Activated naive CD8-positive, alpha-beta T cell treated with anti-CD3 and anti-CD28 coated beads, Interleukin-2, amount 10 ng/mL, durations not matched to agents 7 days and 5 days (primary cell): ENCODE measurements around the gene AHNAK. TPM values are rescaled to one million over a fixed set of nuclear protein-coding genes. Genes with fewer than 3 reads are reported as not detected.
A peak's percentile ranks its signal among the peaks of the same experiment; 100 is the strongest.

Experiments
- ATAC-seq: fragments of 150-1000 bp; cut with Tn5 transposase; one replicate; pipeline ENCODE4 v1.10.0; 2021; ENCODE audit warnings: low read depth, moderate library complexity
- POLR2A ChIA-PET: fragments of 350-600 bp; sonication (Branson Sonifier 250); formaldehyde crosslinking; loops from one replicate; lab custom pipeline; 2021; ENCODE audit warnings: antibody characterized with exemption; lab: Charles Lee
- DNase-seq: peaks from one replicate; pipeline ENCODE4 v3.0.0; 2021
- H3K27ac Mint-ChIP-seq: one replicate; pipeline ENCODE4 v1.8.0; 2022; ENCODE audit warnings: mild to moderate bottlenecking, mixed read lengths
- H3K27me3 Mint-ChIP-seq: one replicate; pipeline ENCODE4 v1.8.0; 2022; ENCODE audit warnings: mild to moderate bottlenecking, moderate library complexity, mixed read lengths
- H3K36me3 Mint-ChIP-seq: one replicate; pipeline ENCODE4 v1.8.0; 2021; ENCODE audit warnings: mild to moderate bottlenecking, mixed read lengths
- H3K4me1 Mint-ChIP-seq: one replicate; pipeline ENCODE4 v1.8.0; 2021; ENCODE audit warnings: mixed read lengths
- H3K4me3 Mint-ChIP-seq: one replicate; pipeline ENCODE4 v1.8.0; 2022; ENCODE audit warnings: mild to moderate bottlenecking, moderate library complexity, mixed read lengths
- H3K9me3 Mint-ChIP-seq: one replicate; pipeline ENCODE4 v1.8.0; 2021; ENCODE audit warnings: mixed read lengths
- total RNA-seq, 2 experiments: library from RNA; stranded (reverse); gene quantifications; one replicate each; pipeline ENCODE4 v1.2.3, GENCODE V29; 2021

Gene AHNAK
- total RNA-seq, 2 experiments from 2014 or later, result 278 to 344 TPM

- H3K9me3 Mint-ChIP-seq, result no peaks in the 10 kb centered on the region
- no peaks in the 10 kb centered on the region for H3K36me3 Mint-ChIP-seq
- no peak for ATAC-seq
- DNase-seq, result no peak
- peaks cover under 1% of the 10 kb centered on the region for H3K27me3 Mint-ChIP-seq
- H3K4me3 Mint-ChIP-seq, result no peak overlapping the region
- POLR2A ChIA-PET, result interaction anchor here (1.8 kb wide), 1 partner anchor 280 kb away, joined by 4 read pairs; no protein-coding TSS in a partner anchor
- H3K27ac Mint-ChIP-seq, result peak overlapping the region; percentile 7
- peaks cover 45% of the 10 kb centered on the region for H3K4me1 Mint-ChIP-seq
These were observed 117.6 kb downstream of the AHNAK start for GRCh38 chr11:62428871-62429560.

GRCh38 chr11:62427630-62428233, 118.9 kb downstream of the AHNAK start:
- no peaks in the 10 kb centered on the region for H3K36me3 Mint-ChIP-seq
- H3K4me3 Mint-ChIP-seq, result peak overlapping the region; percentile 29
- ATAC-seq (peak; percentile 28), DNase-seq (no peak)
- POLR2A ChIA-PET, result interaction anchor here (0.7 to 1.9 kb wide), 6 partner anchors 115 to 341 kb away, joined by 3 to 5 read pairs (median 4); partner anchors contain the start of genes TTC9C and TUT1
- H3K9me3 Mint-ChIP-seq, result no peaks in the 10 kb centered on the region
- H3K27ac Mint-ChIP-seq, result peak overlapping the region; percentile 90
- H3K27me3 Mint-ChIP-seq, result peaks cover 11% of the 10 kb centered on the region
- peaks cover 38% of the 10 kb centered on the region for H3K4me1 Mint-ChIP-seq

GRCh38 chr11:62423012-62423411, 123.6 kb downstream of the AHNAK start:
- POLR2A ChIA-PET, result interaction anchor here (1.0 kb wide), 1 partner anchor 120 kb away, joined by 3 read pairs; no protein-coding TSS in a partner anchor
- Mint-ChIP-seq H3K4me3 (no peak overlapping the region), H3K27ac (no peak overlapping the region), H3K9me3 (no peaks in the 10 kb centered on the region), H3K36me3 (no peaks in the 10 kb centered on the region), H3K27me3 (peaks cover 11% of the 10 kb centered on the region), H3K4me1 (peaks cover 16% of the 10 kb centered on the region)
- no peak for ATAC-seq
- no peak for DNase-seq

- Mint-ChIP-seq H3K4me3 (no peak overlapping the region), H3K36me3 (no peaks in the 10 kb centered on the region), H3K27ac (no peak overlapping the region), H3K4me1 (peaks cover 9% of the 10 kb centered on the region), H3K27me3 (peaks cover 11% of the 10 kb centered on the region), H3K9me3 (no peaks in the 10 kb centered on the region)
- no peak for DNase-seq
- POLR2A ChIA-PET, result no interaction called here
- ATAC-seq, result no peak
These were observed 124.6 kb downstream of the AHNAK start for GRCh38 chr11:62421996-62422395.

GRCh38 chr11:62420882-62421281, 125.7 kb downstream of the AHNAK start:
- H3K27ac Mint-ChIP-seq, result no peak overlapping the region
- POLR2A ChIA-PET, result no interaction called here
- H3K9me3 Mint-ChIP-seq, result no peaks in the 10 kb centered on the region
- H3K4me3 Mint-ChIP-seq, result no peak overlapping the region
- H3K27me3 Mint-ChIP-seq, result peaks cover 12% of the 10 kb centered on the region
- no peaks in the 10 kb centered on the region for H3K36me3 Mint-ChIP-seq
- ATAC-seq, result no peak
- peaks cover 2% of the 10 kb centered on the region for H3K4me1 Mint-ChIP-seq
- no peak for DNase-seq

- DNase-seq (no peak), ATAC-seq (no peak)
- no peaks in the 10 kb centered on the region for H3K9me3 Mint-ChIP-seq
- no peak overlapping the region for H3K27ac Mint-ChIP-seq
- peaks cover 2% of the 10 kb centered on the region for H3K4me1 Mint-ChIP-seq
- no peaks in the 10 kb centered on the region for H3K36me3 Mint-ChIP-seq
- H3K4me3 Mint-ChIP-seq, result no peak overlapping the region
- peaks cover 12% of the 10 kb centered on the region for H3K27me3 Mint-ChIP-seq
- POLR2A ChIA-PET, result no interaction called here
These were observed 126.7 kb downstream of the AHNAK start for GRCh38 chr11:62419943-62420342.

- H3K27ac Mint-ChIP-seq, result no peak overlapping the region
- no peaks in the 10 kb centered on the region for H3K36me3 Mint-ChIP-seq
- peaks cover 12% of the 10 kb centered on the region for H3K27me3 Mint-ChIP-seq
- ATAC-seq (no peak), DNase-seq (no peak)
- no peak overlapping the region for H3K4me3 Mint-ChIP-seq
- POLR2A ChIA-PET, result no interaction called here
- no peaks in the 10 kb centered on the region for H3K4me1 Mint-ChIP-seq
- H3K9me3 Mint-ChIP-seq, result no peaks in the 10 kb centered on the region
These were observed 127.2 kb downstream of the AHNAK start for GRCh38 chr11:62419314-62419929.

GRCh38 chr11:62418733-62419132, 127.9 kb downstream of the AHNAK start, which contains the start of gene SCGB1A1:
Gene SCGB1A1, plus strand, starts transcription at chr11:62419033. Its CDS starts 63 bp downstream, at chr11:62419096.
- ATAC-seq (no peak), DNase-seq (no peak)
- H3K4me3 Mint-ChIP-seq, result no peak within 1 kb of the TSS
- no peaks in the 10 kb centered on the region for H3K9me3 Mint-ChIP-seq
- POLR2A ChIA-PET, result no interaction called here
- no peaks in the 10 kb centered on the region for H3K4me1 Mint-ChIP-seq
- H3K27ac Mint-ChIP-seq, result no peak within 1 kb of the TSS
- H3K36me3 Mint-ChIP-seq, result no peaks in the 10 kb centered on the region
- H3K27me3 Mint-ChIP-seq, result peaks cover 9% of the 10 kb centered on the region

- POLR2A ChIA-PET, result no interaction called here
- H3K9me3 Mint-ChIP-seq, result no peaks in the 10 kb centered on the region
These were observed 128.5 kb downstream of the AHNAK start for GRCh38 chr11:62418136-62418535.

GRCh38 chr11:62416596-62416995, 130.0 kb downstream of the AHNAK start:
- H3K36me3 Mint-ChIP-seq, result no peaks in the 10 kb centered on the region
- peaks cover 2% of the 10 kb centered on the region for H3K27me3 Mint-ChIP-seq
- H3K27ac Mint-ChIP-seq, result no peak overlapping the region
- no peaks in the 10 kb centered on the region for H3K9me3 Mint-ChIP-seq
- no peak overlapping the region for H3K4me3 Mint-ChIP-seq
- ATAC-seq (no peak), DNase-seq (no peak)
- no peaks in the 10 kb centered on the region for H3K4me1 Mint-ChIP-seq
- POLR2A ChIA-PET, result no interaction called here

More at GRCh38 chr11:62418136-62418535, 128.5 kb downstream of the AHNAK start:
- Mint-ChIP-seq H3K27ac (no peak overlapping the region), H3K4me1 (no peaks in the 10 kb centered on the region), H3K36me3 (no peaks in the 10 kb centered on the region), H3K27me3 (peaks cover 3% of the 10 kb centered on the region), H3K4me3 (no peak overlapping the region)
- DNase-seq (no peak), ATAC-seq (no peak)

GRCh38 chr11:62413060-62413696, 133.4 kb downstream of the AHNAK start:
- Mint-ChIP-seq H3K27ac (no peak overlapping the region), H3K4me3 (no peak overlapping the region), H3K27me3 (peaks cover 2% of the 10 kb centered on the region), H3K9me3 (no peaks in the 10 kb centered on the region), H3K36me3 (no peaks in the 10 kb centered on the region), H3K4me1 (no peaks in the 10 kb centered on the region)
- no peak for DNase-seq
- POLR2A ChIA-PET, result interaction anchor here (0.5 to 1.9 kb wide), 2 partner anchors 9 to 11 kb away, joined by 3 to 9 read pairs; no protein-coding TSS in a partner anchor
- ATAC-seq, result no peak

GRCh38 chr11:62411524-62411923, 135.1 kb downstream of the AHNAK start:
- no peak overlapping the region for H3K27ac Mint-ChIP-seq
- no peaks in the 10 kb centered on the region for H3K4me1 Mint-ChIP-seq
- no peaks in the 10 kb centered on the region for H3K9me3 Mint-ChIP-seq
- DNase-seq (no peak), ATAC-seq (no peak)
- H3K36me3 Mint-ChIP-seq, result no peaks in the 10 kb centered on the region
- POLR2A ChIA-PET, result no interaction called here
- no peak overlapping the region for H3K4me3 Mint-ChIP-seq
- H3K27me3 Mint-ChIP-seq, result peaks cover 2% of the 10 kb centered on the region

- DNase-seq (no peak), ATAC-seq (no peak)
- Mint-ChIP-seq H3K4me1 (no peaks in the 10 kb centered on the region), H3K9me3 (no peaks in the 10 kb centered on the region), H3K27me3 (no peaks in the 10 kb centered on the region), H3K27ac (no peak overlapping the region), H3K4me3 (no peak overlapping the region), H3K36me3 (no peaks in the 10 kb centered on the region)
- POLR2A ChIA-PET, result interaction anchor here (0.7 kb wide), 1 partner anchor 9 kb away, joined by 3 read pairs; no protein-coding TSS in a partner anchor
These were observed 135.6 kb downstream of the AHNAK start for GRCh38 chr11:62410972-62411371.
